ENCODE measurements around the gene PPP4C. TPM values are rescaled to one million over a fixed set of nuclear protein-coding genes. Genes with fewer than 3 reads are reported as not detected.

The PPP4C gene
- total and polyA plus RNA-seq, 2 experiments from 2014 or later = 123 to 236 TPM

DNA sequence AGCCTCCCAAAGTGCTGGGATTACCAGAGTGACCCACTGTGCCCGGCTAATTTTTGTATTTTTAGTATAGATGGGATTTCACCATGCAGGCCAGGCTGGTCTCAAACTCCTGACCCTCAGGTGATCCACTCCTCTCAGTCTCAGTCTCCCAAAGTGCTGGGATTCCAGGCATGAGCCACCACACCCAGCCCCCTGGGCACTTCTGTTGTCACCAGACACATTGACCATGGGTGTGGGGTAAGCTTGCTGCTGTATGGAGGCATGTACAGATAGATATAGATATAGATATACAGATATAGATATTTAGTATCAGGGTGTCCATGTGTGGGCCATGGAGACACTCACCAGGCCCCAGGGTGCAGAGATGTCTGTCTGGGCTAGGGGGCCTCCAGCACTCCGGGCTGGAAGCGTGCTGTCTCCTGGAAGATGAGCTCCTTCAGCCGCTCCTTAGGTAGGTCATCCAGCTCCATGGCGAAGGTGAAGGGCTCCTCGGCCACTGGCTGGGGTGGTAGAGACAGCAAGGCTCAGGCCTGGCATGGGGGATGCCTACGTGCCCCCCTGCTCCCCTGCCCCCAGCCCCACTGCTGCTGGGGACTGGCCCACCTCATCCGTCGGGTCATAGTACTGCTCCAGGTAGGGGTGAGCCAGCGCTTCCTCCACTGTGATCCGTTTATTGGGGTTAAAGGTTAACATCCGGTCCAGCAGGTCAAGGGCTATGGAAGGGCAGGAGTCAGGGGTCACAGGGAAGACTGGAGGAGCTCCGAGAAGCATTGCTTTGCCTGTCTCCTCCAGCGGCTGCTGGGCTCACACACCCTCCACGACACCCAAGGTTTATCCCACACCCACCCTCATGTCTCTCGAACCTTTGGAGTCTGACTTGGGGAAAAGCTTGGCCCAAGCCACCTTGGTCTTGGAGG is 40.8 kb downstream of the PPP4C start:
- WGBS (ENCODE audit: low lambda C conversion rate, missing lambda C conversion rate) = 90% methylated on average over 16 of the region's 16 CpGs
- TF ChIP-seq EZH2 (IDR thresholded peaks at IDR 0.05; ENCODE audit: borderline replicate concordance) = no peak
- no peak for TF ChIP-seq EZH2phosphoT487 (IDR thresholded peaks at IDR 0.05; ENCODE audit: low read depth, severe bottlenecking, unreplicated experiment)
- TF ChIP-seq, protein P1, sequence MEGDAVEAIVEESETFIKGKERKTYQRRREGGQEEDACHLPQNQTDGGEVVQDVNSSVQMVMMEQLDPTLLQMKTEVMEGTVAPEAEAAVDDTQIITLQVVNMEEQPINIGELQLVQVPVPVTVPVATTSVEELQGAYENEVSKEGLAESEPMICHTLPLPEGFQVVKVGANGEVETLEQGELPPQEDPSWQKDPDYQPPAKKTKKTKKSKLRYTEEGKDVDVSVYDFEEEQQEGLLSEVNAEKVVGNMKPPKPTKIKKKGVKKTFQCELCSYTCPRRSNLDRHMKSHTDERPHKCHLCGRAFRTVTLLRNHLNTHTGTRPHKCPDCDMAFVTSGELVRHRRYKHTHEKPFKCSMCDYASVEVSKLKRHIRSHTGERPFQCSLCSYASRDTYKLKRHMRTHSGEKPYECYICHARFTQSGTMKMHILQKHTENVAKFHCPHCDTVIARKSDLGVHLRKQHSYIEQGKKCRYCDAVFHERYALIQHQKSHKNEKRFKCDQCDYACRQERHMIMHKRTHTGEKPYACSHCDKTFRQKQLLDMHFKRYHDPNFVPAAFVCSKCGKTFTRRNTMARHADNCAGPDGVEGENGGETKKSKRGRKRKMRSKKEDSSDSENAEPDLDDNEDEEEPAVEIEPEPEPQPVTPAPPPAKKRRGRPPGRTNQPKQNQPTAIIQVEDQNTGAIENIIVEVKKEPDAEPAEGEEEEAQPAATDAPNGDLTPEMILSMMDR (IDR thresholded peaks at IDR 0.05; ENCODE audit: poor library complexity) = no peak
- Histone ChIP-seq H4K20me1 (ENCODE audit: insufficient read depth, poor library complexity, severe bottlenecking) (no peaks in the 10 kb centered on the region), H3K4me2 (no peak overlapping the region), H3K27ac (peak overlapping the region; percentile 24), H3K79me2 (no peaks in the 10 kb centered on the region), H3K4me1 (ENCODE audit: insufficient read depth) (peaks cover 29% of the 10 kb centered on the region), H3K27me3 (no peaks in the 10 kb centered on the region), H2AFZ (no peak overlapping the region), H3K9me3 (ENCODE audit: low read depth) (no peaks in the 10 kb centered on the region), H3K9me2 (replicated peaks; ENCODE audit: insufficient read depth) (no peaks in the 10 kb centered on the region), H3K36me3 (replicated peaks; ENCODE audit: insufficient read depth, low read depth) (no peaks in the 10 kb centered on the region), H3K4me3 (no peak overlapping the region)
- no peak for DNase-seq (ENCODE audit: low spot score)

DNA sequence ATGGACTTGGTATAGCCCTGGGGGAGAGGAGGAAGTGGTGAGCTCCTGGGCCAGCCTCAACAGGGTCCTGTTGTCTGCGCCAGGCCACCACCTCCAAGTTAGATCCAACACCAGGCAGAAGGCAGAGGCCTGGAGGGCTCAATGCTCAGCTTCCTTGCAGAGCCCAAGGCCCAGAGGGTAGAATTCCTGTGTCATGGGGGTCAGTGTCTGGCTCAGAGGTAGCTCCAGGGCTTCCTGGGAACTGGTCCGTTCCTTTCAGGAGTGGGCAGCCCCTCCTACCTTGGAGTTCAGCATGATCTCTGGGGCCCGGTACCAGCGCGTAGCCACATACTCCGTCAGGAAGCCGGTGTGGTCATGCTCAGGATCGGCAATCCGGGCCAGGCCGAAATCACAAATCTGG is 42.0 kb downstream of the PPP4C start:
- Histone ChIP-seq H3K79me2 (peaks cover 10% of the 10 kb centered on the region), H3K27me3 (no peaks in the 10 kb centered on the region), H3K36me3 (replicated peaks; ENCODE audit: insufficient read depth, low read depth) (no peaks in the 10 kb centered on the region), H2AFZ (no peak overlapping the region), H3K27ac (no peak overlapping the region), H3K9me2 (replicated peaks; ENCODE audit: insufficient read depth) (no peaks in the 10 kb centered on the region), H3K9me3 (ENCODE audit: low read depth) (no peaks in the 10 kb centered on the region), H3K4me1 (ENCODE audit: insufficient read depth) (peaks cover 27% of the 10 kb centered on the region), H3K4me2 (no peak overlapping the region), H4K20me1 (ENCODE audit: insufficient read depth, poor library complexity, severe bottlenecking) (no peaks in the 10 kb centered on the region), H3K4me3 (no peak overlapping the region)
- WGBS (ENCODE audit: low lambda C conversion rate, missing lambda C conversion rate) = 93% methylated on average over 10 of the region's 10 CpGs
- no peak for DNase-seq (ENCODE audit: low spot score)
- no peak for TF ChIP-seq EZH2phosphoT487 (IDR thresholded peaks at IDR 0.05; ENCODE audit: low read depth, severe bottlenecking, unreplicated experiment)
- no peak for TF ChIP-seq EZH2 (IDR thresholded peaks at IDR 0.05; ENCODE audit: borderline replicate concordance)
- TF ChIP-seq, protein P1 (IDR thresholded peaks at IDR 0.05; ENCODE audit: poor library complexity) = no peak

DNA sequence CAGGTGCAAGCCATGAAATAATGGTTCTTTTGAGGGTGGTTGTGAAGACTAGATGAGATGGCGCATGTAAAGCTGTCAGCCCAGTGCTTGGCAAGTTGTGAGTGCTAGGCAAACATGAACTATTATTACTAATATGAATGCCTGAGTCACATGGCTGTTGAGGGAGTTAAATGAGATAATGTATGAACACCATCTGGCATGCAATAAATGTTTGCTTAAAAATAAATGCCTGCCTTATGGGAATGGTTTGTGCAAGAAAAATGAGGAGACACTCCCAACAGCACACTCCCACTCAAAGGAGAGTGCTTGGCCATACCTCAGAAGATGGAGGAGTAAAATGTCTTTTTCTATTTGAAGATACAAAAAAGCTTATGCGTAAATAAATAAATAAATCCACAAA is 43.6 kb downstream of the PPP4C start:
- Histone ChIP-seq H3K27me3 (no peaks in the 10 kb centered on the region), H2AFZ (no peak overlapping the region), H3K4me1 (ENCODE audit: insufficient read depth) (peaks cover 35% of the 10 kb centered on the region), H3K79me2 (peaks cover 13% of the 10 kb centered on the region), H3K27ac (peak overlapping the region; percentile 94), H3K9me3 (ENCODE audit: low read depth) (no peaks in the 10 kb centered on the region), H4K20me1 (ENCODE audit: insufficient read depth, poor library complexity, severe bottlenecking) (no peaks in the 10 kb centered on the region), H3K9me2 (replicated peaks; ENCODE audit: insufficient read depth) (no peaks in the 10 kb centered on the region), H3K36me3 (replicated peaks; ENCODE audit: insufficient read depth, low read depth) (no peaks in the 10 kb centered on the region), H3K4me3 (no peak overlapping the region), H3K4me2 (no peak overlapping the region)
- no peak for TF ChIP-seq EZH2phosphoT487 (IDR thresholded peaks at IDR 0.05; ENCODE audit: low read depth, severe bottlenecking, unreplicated experiment)
- TF ChIP-seq, protein P1 (IDR thresholded peaks at IDR 0.05; ENCODE audit: poor library complexity) = no peak
- no peak for TF ChIP-seq EZH2 (IDR thresholded peaks at IDR 0.05; ENCODE audit: borderline replicate concordance)
- no peak for DNase-seq (ENCODE audit: low spot score)
- 92% methylated on average over 2 of the region's 2 CpGs for WGBS (ENCODE audit: low lambda C conversion rate, missing lambda C conversion rate)
